ENCODE results near the gene FUBP3. TPM values are rescaled to one million over a fixed set of nuclear protein-coding genes. Genes with fewer than 3 reads are reported as not detected.

Gene FUBP3
- total RNA-seq, 1 experiment from 2014 or later = 78.6 TPM

DNA sequence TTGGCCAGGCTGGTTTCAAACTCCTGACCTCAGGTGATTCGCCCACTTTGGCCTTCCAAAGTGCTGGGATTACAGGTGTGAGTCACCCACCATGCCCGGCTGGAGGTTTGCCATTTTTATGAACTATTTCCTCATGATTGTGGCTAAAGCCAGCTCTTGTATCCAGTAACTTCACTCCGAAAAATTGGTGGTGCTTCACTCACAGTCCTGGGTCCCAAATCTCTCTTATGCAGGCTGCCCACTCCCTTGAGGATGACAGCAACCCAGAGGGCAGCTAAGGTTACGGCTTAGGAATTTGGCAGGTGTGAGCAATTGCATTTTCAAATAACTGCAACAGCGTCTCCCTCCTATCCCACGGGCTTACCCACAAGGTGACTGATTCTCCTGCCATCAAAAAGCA, 23.4 kb upstream of the FUBP3 start:
- WGBS (ENCODE audit: extremely low coverage, insufficient read length, low lambda C conversion rate) = no CpG with 5 or more reads among the region's 6 CpGs

More for the DNA sequence above, 23.4 kb upstream of the FUBP3 start:
- H2BK12ac ChIP-seq (ENCODE audit: insufficient read length, low read depth, low read length) = no peak overlapping the region
- Mint-ChIP-seq H3K4me1 (peaks cover 9 to 11% of the 10 kb centered on the region in 2 experiments), H3K36me3 (ENCODE audit: insufficient read depth in 1 of 3, low read depth in 3 of 3) (peaks cover 0 to 1% (median 0%) of the 10 kb centered on the region in 3 experiments; a peak in 1 of 7 replicates), H3K9me3 (no peaks in the 10 kb centered on the region; a peak in 1 of 5 replicates), H3K27ac (no peak overlapping the region), H3K4me3 (0 out of 5 replicates have a peak overlapping the region, but pooled peaks of 1 of the 2 experiments have one; percentile 12), H3K27me3 (ENCODE audit: low read depth) (peaks cover 2% of the 10 kb centered on the region)
- TF ChIP-seq, protein P1, sequence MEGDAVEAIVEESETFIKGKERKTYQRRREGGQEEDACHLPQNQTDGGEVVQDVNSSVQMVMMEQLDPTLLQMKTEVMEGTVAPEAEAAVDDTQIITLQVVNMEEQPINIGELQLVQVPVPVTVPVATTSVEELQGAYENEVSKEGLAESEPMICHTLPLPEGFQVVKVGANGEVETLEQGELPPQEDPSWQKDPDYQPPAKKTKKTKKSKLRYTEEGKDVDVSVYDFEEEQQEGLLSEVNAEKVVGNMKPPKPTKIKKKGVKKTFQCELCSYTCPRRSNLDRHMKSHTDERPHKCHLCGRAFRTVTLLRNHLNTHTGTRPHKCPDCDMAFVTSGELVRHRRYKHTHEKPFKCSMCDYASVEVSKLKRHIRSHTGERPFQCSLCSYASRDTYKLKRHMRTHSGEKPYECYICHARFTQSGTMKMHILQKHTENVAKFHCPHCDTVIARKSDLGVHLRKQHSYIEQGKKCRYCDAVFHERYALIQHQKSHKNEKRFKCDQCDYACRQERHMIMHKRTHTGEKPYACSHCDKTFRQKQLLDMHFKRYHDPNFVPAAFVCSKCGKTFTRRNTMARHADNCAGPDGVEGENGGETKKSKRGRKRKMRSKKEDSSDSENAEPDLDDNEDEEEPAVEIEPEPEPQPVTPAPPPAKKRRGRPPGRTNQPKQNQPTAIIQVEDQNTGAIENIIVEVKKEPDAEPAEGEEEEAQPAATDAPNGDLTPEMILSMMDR (conservative IDR thresholded peaks at IDR 0.05) = no peak
- H3K9ac ChIP-seq (ENCODE audit: extremely low read depth, insufficient read length, low read length) = no peak overlapping the region
- H3K9me3 ChIP-seq (ENCODE audit: control insufficient read depth, low read depth, low read length) = no peaks in the 10 kb centered on the region
- no peak overlapping the region for H3K56ac ChIP-seq (ENCODE audit: insufficient read length, low read depth, low read length)
- H2BK120ac ChIP-seq (ENCODE audit: low read depth, low read length, poor library complexity, severe bottlenecking) = no peak overlapping the region
- no peak overlapping the region for H3K23ac ChIP-seq (ENCODE audit: insufficient read length, low read depth, low read length)
- H4K5ac ChIP-seq (ENCODE audit: insufficient read length, low read depth, low read length) = no peak overlapping the region
- no peaks in the 10 kb centered on the region for H3K4me1 ChIP-seq (ENCODE audit: insufficient read depth, low read length)
- no peak overlapping the region for H2AFZ ChIP-seq (ENCODE audit: low read length)
- H3K79me1 ChIP-seq (ENCODE audit: insufficient read depth, low read depth, low read length, poor library complexity, severe bottlenecking) = no peaks in the 10 kb centered on the region
- no peak overlapping the region for H3K27ac ChIP-seq (ENCODE audit: insufficient read length, low read depth, low read length)
- H3K79me2 ChIP-seq (ENCODE audit: insufficient read depth, low read length) = no peaks in the 10 kb centered on the region
- no peaks in the 10 kb centered on the region for H3K27me3 ChIP-seq (ENCODE audit: insufficient read depth, low read length)
- H3T11ph ChIP-seq (ENCODE audit: low read length) = no peak overlapping the region
- no peak overlapping the region for H3K18ac ChIP-seq (ENCODE audit: insufficient read length, low read depth, low read length)
- H4K91ac ChIP-seq (ENCODE audit: insufficient read length, low read depth, low read length) = no peak overlapping the region
- no peak overlapping the region for H4K8ac ChIP-seq (replicated peaks; ENCODE audit: insufficient read length, low read depth, low read length)
- no peak overlapping the region for H2BK5ac ChIP-seq (ENCODE audit: insufficient read length, low read length)
- no peak overlapping the region for H2AK5ac ChIP-seq (ENCODE audit: insufficient read length, low read length)
- no peak overlapping the region for H2BK15ac ChIP-seq (ENCODE audit: low read depth, low read length)
- no peak overlapping the region for H2BK20ac ChIP-seq (ENCODE audit: low read depth, low read length, poor library complexity, severe bottlenecking)
- no peak for DNase-seq
- peaks cover under 1% of the 10 kb centered on the region for H4K20me1 ChIP-seq (ENCODE audit: control insufficient read depth, insufficient read depth, insufficient read length)
- no peak overlapping the region for H3K4me2 ChIP-seq (ENCODE audit: insufficient read depth, insufficient read length, low read length)
- no peak overlapping the region for H3K4ac ChIP-seq (ENCODE audit: low read depth, low read length)
- H3K14ac ChIP-seq (ENCODE audit: insufficient read depth, low read length) = no peak overlapping the region
- H3K23me2 ChIP-seq (ENCODE audit: insufficient read length, low read depth, low read length, poor library complexity, severe bottlenecking) = no peaks in the 10 kb centered on the region

All from H9 (cell line).